CD14-positive monocyte (primary cell): ENCODE data around the gene CAPNS2. TPM values are rescaled to one million over a fixed set of nuclear protein-coding genes. Genes with fewer than 3 reads are reported as not detected.
"Not testable (repeated sequence)": the region's sequence is repeated elsewhere in the genome, so short reads cannot be mapped to it uniquely, and the experiment has no call there.

Experiments
- DNase-seq, 3 donors: peaks; one replicate each; pipeline ENCODE4 v3.0.0-alpha.2; 2011 to 2022
- H2AFZ ChIP-seq: 2 replicates; pipeline ENCODE4 v1.6.0; 2012; ENCODE audit warnings: mild to moderate bottlenecking, low read depth, low read length, inconsistent platforms; ENCODE audit not compliant: insufficient read depth, poor library complexity, severe bottlenecking
- H3K27ac ChIP-seq, 2 donors: 1 replicate in 1 of 2; 2 replicates in 1 of 2; pipeline ENCODE4 v1.5.1; 2012 to 2013; ENCODE audit warnings: low read length in 2 of 2, control low read depth in 1 of 2, inconsistent platforms in 1 of 2, low read depth in 1 of 2, mild to moderate bottlenecking in 1 of 2
- H3K27me3 ChIP-seq, 2 donors: one replicate each; pipeline versions ENCODE4 v1.6.0 to v1.6.1; 2011 to 2013; ENCODE audit warnings: low read length in 2 of 2; ENCODE audit not compliant: control insufficient read depth in 2 of 2, insufficient read depth in 2 of 2
- H3K36me3 ChIP-seq, 2 donors: replicated peaks in 1 of 2; 1 replicate in 1 of 2; 2 replicates in 1 of 2; pipeline versions ENCODE4 v1.5.1 to v1.6.1; 2012 to 2013; ENCODE audit warnings: low read length in 2 of 2, control low read depth in 1 of 2, inconsistent platforms in 1 of 2, mild to moderate bottlenecking in 1 of 2; ENCODE audit not compliant: insufficient read depth in 2 of 2, control insufficient read depth in 1 of 2
- H3K4me1 ChIP-seq, 2 donors: 1 replicate in 1 of 2; 2 replicates in 1 of 2; pipeline versions ENCODE4 v1.5.1 to v1.6.1; 2012 to 2013; ENCODE audit warnings: low read length in 2 of 2, control low read depth in 1 of 2, inconsistent platforms in 1 of 2, mild to moderate bottlenecking in 1 of 2, moderate library complexity in 1 of 2; ENCODE audit not compliant: insufficient read depth in 2 of 2, control insufficient read depth in 1 of 2
- H3K4me2 ChIP-seq: replicated peaks from 2 replicates; pipeline ENCODE3; 2012; ENCODE audit warnings: low read length, moderate library complexity, mild to moderate bottlenecking; ENCODE audit not compliant: poor library complexity, severe bottlenecking; ENCODE audit errors: extremely low read depth
- H3K4me3 ChIP-seq, 3 experiments: fragments of 200-600 bp in 1 of 3; sonication (generic) in 1 of 3; replicated peaks in 1 of 3; 1 replicate in 2 of 3; 2 replicates in 1 of 3; pipeline ENCODE4 v1.5.1; 2011 to 2013; ENCODE audit warnings: low read length in 3 of 3, mild to moderate bottlenecking in 3 of 3, control low read depth in 2 of 3, low read depth in 2 of 3, inconsistent platforms in 1 of 3, moderate library complexity in 1 of 3
- H3K79me2 ChIP-seq: 2 replicates; pipeline ENCODE4 v1.6.0; 2012; ENCODE audit warnings: mild to moderate bottlenecking, control low read depth, inconsistent platforms, low read length, moderate library complexity; ENCODE audit not compliant: insufficient read depth
- H3K9ac ChIP-seq: 2 replicates; pipeline ENCODE4 v1.6.0; 2017; ENCODE audit warnings: low read length, mild to moderate bottlenecking; ENCODE audit not compliant: insufficient read depth, poor library complexity, severe bottlenecking
- H3K9me3 ChIP-seq, 2 donors: replicated peaks in 1 of 2; 1 replicate in 1 of 2; 2 replicates in 1 of 2; pipeline versions ENCODE4 v1.5.1 to v1.6.1; 2012 to 2013; ENCODE audit warnings: low read length in 2 of 2, control low read depth in 1 of 2; ENCODE audit not compliant: control insufficient read depth in 1 of 2, insufficient read depth in 1 of 2
- H4K20me1 ChIP-seq: 2 replicates; pipeline ENCODE4 v1.6.0; 2012; ENCODE audit warnings: mild to moderate bottlenecking, low read length, control low read depth, moderate library complexity; ENCODE audit not compliant: insufficient read depth
- H3K27ac Mint-ChIP-seq, 7 donors: one replicate each; pipeline ENCODE4 v1.8.0; 2020; ENCODE audit warnings: mild to moderate bottlenecking in 7 of 7, mixed read lengths in 7 of 7, moderate library complexity in 6 of 7, inconsistent platforms in 2 of 7
- H3K27me3 Mint-ChIP-seq, 3 donors: one replicate each; pipeline ENCODE4 v1.8.0; 2021 to 2022; ENCODE audit warnings: low read depth in 3 of 3, mild to moderate bottlenecking in 3 of 3, mixed read lengths in 3 of 3, moderate library complexity in 3 of 3, inconsistent platforms in 1 of 3
- H3K36me3 Mint-ChIP-seq, 2 donors: one replicate each; pipeline ENCODE4 v1.8.0; 2020; ENCODE audit warnings: mixed read lengths in 2 of 2, inconsistent platforms in 1 of 2, mild to moderate bottlenecking in 1 of 2
- H3K4me1 Mint-ChIP-seq: one replicate; pipeline ENCODE4 v1.8.0; 2020; ENCODE audit warnings: mild to moderate bottlenecking, mixed read lengths
- H3K4me3 Mint-ChIP-seq, 2 donors: one replicate each; pipeline ENCODE4 v1.8.0; 2020; ENCODE audit warnings: mild to moderate bottlenecking in 2 of 2, mixed read lengths in 2 of 2, moderate library complexity in 1 of 2
- H3K9me3 Mint-ChIP-seq, 7 donors: one replicate each; pipeline ENCODE4 v1.8.0; 2020 to 2022; ENCODE audit warnings: mixed read lengths in 7 of 7, mild to moderate bottlenecking in 6 of 7, moderate library complexity in 6 of 7, inconsistent platforms in 2 of 7
- whole genome bisulfite sequencing: methylation state at CpG from one replicate; pipeline ENCODE4 v1.1.5; 2013; ENCODE audit warnings: missing lambda C conversion rate; ENCODE audit not compliant: insufficient coverage; 5-methylcytosine and 5-hydroxymethylcytosine counted together
- intact Hi-C, 2 donors: fragments of 100-400 bp; cut with micrococcal nuclease; formaldehyde crosslinking; loops; one replicate each; pipeline versions ENCODE4 v1.15.0 to v1.15.1; 2023
- polyA plus RNA-seq, 3 donors: library from polyadenylated mRNA; depleted of rRNA in 1 of 3; unstranded in 2 of 3; stranded (reverse) in 1 of 3; fragments of 300-500 nt in 2 of 3; fragments of >200 nt in 1 of 3; fragmentation: Illumina TruSeq in 2 of 3; gene quantifications; 1 replicate in 2 of 3; 2 replicates in 1 of 3; pipeline ENCODE4 v1.2.3, GENCODE V29; 2012 to 2021
- TF ChIP-seq, protein P1 (sequence below): fragments of 200-600 bp; IDR thresholded peaks from one replicate; pipeline ENCODE4 v1.8.0; 2022; ENCODE audit warnings: antibody characterized with exemption, mild to moderate bottlenecking

CAPNS2 gene
- polyA plus RNA-seq, 3 donors = 0.17 to 0.35 TPM; not detected in 1

DNA sequence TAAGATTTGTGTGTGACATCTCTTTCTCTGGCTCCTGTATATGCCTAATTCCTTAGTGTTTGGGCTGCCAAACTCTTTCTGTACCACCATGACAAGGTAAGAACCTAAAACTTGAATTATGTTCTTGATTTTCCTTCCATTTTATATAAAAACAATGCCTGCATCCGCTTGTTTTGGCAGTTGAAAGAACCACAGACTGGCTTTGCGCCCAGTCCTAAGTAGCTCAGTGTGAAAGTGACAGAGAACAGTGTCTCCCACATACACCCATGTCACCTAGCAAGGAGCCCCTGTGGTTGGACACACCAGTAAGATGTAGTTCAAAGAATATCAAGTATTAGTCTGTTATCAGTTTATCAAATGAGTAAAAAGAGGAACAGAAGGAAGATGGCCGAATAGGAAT is 48.6 kb downstream of the CAPNS2 start:
- no peak for DNase-seq
- Mint-ChIP-seq H3K36me3 (no peaks in the 10 kb centered on the region), H3K9me3 (peaks cover 2 to 24% (median 12%) of the 10 kb centered on the region in 7 donors), H3K27ac (no peak overlapping the region), H3K4me1 (no peaks in the 10 kb centered on the region), H3K27me3 (no peaks in the 10 kb centered on the region), H3K4me3 (no peak overlapping the region)
- H3K27ac ChIP-seq = no peak overlapping the region
- no peaks in the 10 kb centered on the region for H3K36me3 ChIP-seq
- intact Hi-C loops = no loop called here
- TF ChIP-seq, protein P1, sequence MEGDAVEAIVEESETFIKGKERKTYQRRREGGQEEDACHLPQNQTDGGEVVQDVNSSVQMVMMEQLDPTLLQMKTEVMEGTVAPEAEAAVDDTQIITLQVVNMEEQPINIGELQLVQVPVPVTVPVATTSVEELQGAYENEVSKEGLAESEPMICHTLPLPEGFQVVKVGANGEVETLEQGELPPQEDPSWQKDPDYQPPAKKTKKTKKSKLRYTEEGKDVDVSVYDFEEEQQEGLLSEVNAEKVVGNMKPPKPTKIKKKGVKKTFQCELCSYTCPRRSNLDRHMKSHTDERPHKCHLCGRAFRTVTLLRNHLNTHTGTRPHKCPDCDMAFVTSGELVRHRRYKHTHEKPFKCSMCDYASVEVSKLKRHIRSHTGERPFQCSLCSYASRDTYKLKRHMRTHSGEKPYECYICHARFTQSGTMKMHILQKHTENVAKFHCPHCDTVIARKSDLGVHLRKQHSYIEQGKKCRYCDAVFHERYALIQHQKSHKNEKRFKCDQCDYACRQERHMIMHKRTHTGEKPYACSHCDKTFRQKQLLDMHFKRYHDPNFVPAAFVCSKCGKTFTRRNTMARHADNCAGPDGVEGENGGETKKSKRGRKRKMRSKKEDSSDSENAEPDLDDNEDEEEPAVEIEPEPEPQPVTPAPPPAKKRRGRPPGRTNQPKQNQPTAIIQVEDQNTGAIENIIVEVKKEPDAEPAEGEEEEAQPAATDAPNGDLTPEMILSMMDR = no peak
- peaks cover 0 to 6% of the 10 kb centered on the region in 2 donors for H3K9me3 ChIP-seq
- 22% methylated on average over 1 of the region's 3 CpGs for WGBS
- no peak overlapping the region for H2AFZ ChIP-seq
- no peak overlapping the region for H3K4me3 ChIP-seq
- H4K20me1 ChIP-seq = no peaks in the 10 kb centered on the region
- H3K9ac ChIP-seq = no peak overlapping the region
- H3K4me1 ChIP-seq = no peaks in the 10 kb centered on the region
- H3K27me3 ChIP-seq = no peaks in the 10 kb centered on the region
- no peak overlapping the region for H3K4me2 ChIP-seq
- H3K79me2 ChIP-seq = no peaks in the 10 kb centered on the region

DNA sequence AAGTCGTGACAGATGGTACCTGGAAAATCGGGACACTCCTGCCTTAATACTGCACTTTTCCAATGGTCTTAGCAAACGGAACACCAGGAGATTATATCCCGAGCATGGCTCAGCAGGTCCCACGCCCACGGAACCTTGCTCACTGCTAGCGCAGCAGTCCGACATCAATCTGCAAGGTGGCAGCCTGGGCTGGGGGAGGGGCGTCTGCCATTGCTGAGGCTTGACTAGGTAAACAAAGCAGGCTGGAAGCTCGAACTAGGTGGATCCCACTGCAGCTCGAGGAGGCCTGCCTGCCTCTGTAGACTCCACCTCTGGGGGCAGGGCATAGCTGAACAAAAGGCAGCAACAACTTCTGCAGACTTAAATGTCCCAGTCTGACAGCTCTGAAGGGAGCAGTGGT is 49.2 kb downstream of the CAPNS2 start:
- H3K4me1 ChIP-seq, H3K27ac ChIP-seq, H3K9me3 ChIP-seq, H3K4me3 ChIP-seq, H2AFZ ChIP-seq, H3K9ac ChIP-seq, H3K4me3 Mint-ChIP-seq, H3K27me3 Mint-ChIP-seq, H3K4me1 Mint-ChIP-seq, H3K4me2 ChIP-seq, H4K20me1 ChIP-seq, H3K27me3 ChIP-seq, H3K36me3 Mint-ChIP-seq, intact Hi-C loops, H3K79me2 ChIP-seq, H3K27ac Mint-ChIP-seq, H3K36me3 ChIP-seq, DNase-seq: not testable (repeated sequence)
- H3K9me3 Mint-ChIP-seq = peaks cover 0 to 24% (median 14%) of the 10 kb centered on the region in 7 donors
- 81% methylated on average over 11 of the region's 11 CpGs for WGBS

Other genes with a start within 250 kb of the CAPNS2 start
- gene IRX6, start 242.5 kb upstream of the CAPNS2 start, polyA plus RNA-seq = not detected
- gene MMP2, start 87.5 kb upstream of the CAPNS2 start, polyA plus RNA-seq = not detected
- gene LPCAT2, start 57.6 kb upstream of the CAPNS2 start, polyA plus RNA-seq = 10 to 100 TPM; 28.5 to 49.7 (median 47.1) TPM
- not detected for gene SLC6A2, start 89.3 kb downstream of the CAPNS2 start, polyA plus RNA-seq